Esophagus muscularis mucosa (tissue), 4 donors: ENCODE measurements around the gene MARCHF11.

ENCODE experiments used
- EP300 ChIP-seq: sonication (generic); formaldehyde crosslinking; IDR thresholded peaks from one replicate; pipeline ENCODE4 v1.6.1; 2017; ENCODE audit warnings: antibody characterized with exemption
- POLR2A ChIP-seq: fragments of 450-650 bp; IDR thresholded peaks from one replicate; pipeline ENCODE4 v1.6.1; 2017; ENCODE audit warnings: antibody characterized with exemption, moderate library complexity, mild to moderate bottlenecking, low read depth
- POLR2AphosphoS5 ChIP-seq, 2 donors: sonication (generic); formaldehyde crosslinking; IDR thresholded peaks; one replicate each; pipeline ENCODE4 v1.6.1; 2017; ENCODE audit warnings: antibody characterized with exemption in 2 of 2
- TF ChIP-seq, protein P1 (sequence below), 3 experiments: fragments of 200-600 bp in 2 of 3; fragments of 450-650 bp in 1 of 3; sonication (generic) in 2 of 3; IDR thresholded peaks; one replicate each; pipeline ENCODE4 v1.5.1; 2017 to 2019; ENCODE audit warnings: antibody characterized with exemption in 3 of 3, mild to moderate bottlenecking in 2 of 3, moderate library complexity in 1 of 3

DNA sequence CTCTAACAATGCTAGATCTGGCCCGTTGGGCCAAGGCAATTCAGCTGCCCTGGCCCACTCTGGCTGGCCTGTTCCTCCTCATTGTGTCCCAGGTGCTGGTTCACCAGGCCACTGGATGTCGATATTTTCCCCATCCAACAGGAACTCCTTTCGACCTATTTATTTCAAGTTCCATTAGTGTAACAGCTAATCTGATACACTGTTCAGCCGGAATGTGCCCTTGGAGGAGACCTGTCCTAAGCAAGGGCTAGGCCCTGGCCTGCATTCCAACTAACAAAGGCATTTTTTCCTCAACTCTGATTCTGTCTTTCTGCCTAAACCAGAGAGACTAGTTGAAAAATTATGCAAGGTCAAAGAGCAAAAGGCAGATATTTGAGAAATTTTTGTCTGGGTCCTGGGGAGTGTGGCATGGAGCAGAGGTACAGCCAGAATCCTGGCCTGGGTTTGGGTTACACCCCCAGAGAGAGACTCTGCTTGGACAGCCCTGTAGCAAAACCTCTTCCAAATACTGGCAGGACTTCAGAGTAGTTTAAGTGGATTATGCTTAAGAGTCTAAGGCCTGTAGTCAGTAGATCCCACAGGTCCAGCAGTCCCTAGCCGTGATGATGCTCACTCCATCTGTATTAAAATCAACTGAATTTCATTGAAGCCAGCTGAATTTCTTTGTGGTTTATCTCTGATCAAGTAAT, 36.1 kb downstream of the MARCHF11 start:
- TF ChIP-seq, protein P1, sequence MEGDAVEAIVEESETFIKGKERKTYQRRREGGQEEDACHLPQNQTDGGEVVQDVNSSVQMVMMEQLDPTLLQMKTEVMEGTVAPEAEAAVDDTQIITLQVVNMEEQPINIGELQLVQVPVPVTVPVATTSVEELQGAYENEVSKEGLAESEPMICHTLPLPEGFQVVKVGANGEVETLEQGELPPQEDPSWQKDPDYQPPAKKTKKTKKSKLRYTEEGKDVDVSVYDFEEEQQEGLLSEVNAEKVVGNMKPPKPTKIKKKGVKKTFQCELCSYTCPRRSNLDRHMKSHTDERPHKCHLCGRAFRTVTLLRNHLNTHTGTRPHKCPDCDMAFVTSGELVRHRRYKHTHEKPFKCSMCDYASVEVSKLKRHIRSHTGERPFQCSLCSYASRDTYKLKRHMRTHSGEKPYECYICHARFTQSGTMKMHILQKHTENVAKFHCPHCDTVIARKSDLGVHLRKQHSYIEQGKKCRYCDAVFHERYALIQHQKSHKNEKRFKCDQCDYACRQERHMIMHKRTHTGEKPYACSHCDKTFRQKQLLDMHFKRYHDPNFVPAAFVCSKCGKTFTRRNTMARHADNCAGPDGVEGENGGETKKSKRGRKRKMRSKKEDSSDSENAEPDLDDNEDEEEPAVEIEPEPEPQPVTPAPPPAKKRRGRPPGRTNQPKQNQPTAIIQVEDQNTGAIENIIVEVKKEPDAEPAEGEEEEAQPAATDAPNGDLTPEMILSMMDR (IDR thresholded peaks at IDR 0.05), result no peak
- TF ChIP-seq EP300 (no peak), POLR2AphosphoS5 (IDR thresholded peaks at IDR 0.05) (no peak), POLR2A (no peak)
